HG02759 (cell line): Measurements from ENCODE around the gene ELOA2.
"Not testable (repeated sequence)": the region's sequence is repeated elsewhere in the genome, so short reads cannot be mapped to it uniquely, and the experiment has no call there.

ENCODE experiments used
- ATAC-seq: cut with Tn5 transposase; IDR thresholded peaks from one replicate; pipeline ENCODE4 v1.9.1; 2021; ENCODE audit warnings: mild to moderate bottlenecking, moderate library complexity; ENCODE audit not compliant: unreplicated experiment

The ELOA2 gene

DNA sequence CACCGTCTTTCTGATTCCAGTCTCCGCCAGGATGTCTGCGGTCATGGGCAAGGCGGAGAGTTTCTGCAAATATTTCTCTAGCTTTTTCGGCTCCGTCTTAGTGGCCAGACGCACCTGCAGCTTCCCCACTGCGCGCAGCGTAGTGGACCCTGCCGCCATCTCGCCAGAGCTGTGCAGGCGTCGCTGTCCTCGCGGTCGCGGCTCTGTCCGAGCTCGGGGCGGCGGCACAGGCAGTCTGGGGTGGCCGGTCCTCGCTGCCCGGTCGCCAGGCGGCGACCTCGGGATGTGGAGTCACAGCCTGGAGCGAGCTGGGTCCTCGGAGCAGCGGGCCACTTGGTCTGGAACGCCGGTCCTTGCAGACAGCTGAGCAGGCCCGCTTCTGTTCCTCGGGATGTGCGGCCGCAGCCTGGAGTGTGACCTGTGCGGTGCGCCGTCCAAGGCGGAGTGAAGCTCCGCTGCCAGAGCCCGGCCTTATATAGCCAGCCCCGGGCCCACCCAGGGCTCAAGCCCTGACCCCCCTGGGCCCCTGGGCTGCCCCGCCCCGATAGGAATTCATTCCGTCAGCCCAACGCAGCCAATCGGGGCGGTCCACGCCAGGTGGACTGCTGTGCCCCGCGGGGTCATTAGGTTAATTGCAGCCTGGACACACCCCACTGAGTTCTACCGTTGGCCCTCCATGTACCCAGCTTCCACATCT lies 11.5 kb downstream of the ELOA2 start:
- ATAC-seq = not testable (repeated sequence)

DNA sequence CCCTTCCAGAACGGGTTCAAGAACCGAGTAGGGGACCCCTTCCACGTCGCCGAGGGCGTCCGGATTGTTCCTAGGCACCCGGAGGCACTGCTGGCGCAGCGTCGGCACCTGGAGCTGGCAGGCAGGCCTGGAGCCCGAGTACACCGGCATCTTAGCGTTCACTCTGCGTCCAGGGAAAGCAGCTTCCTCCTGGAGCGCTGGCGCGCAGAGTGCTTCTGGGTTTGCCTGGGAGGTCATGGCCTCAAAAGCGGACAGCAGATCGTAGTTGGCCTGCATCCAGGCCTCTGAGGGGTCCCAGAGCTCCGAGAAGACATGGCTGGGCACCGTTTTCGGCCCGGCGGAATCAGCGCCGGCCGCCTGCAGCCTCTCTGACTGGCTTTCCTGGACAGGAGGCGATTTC lies 12.6 kb downstream of the ELOA2 start:
- not testable (repeated sequence) for ATAC-seq

DNA sequence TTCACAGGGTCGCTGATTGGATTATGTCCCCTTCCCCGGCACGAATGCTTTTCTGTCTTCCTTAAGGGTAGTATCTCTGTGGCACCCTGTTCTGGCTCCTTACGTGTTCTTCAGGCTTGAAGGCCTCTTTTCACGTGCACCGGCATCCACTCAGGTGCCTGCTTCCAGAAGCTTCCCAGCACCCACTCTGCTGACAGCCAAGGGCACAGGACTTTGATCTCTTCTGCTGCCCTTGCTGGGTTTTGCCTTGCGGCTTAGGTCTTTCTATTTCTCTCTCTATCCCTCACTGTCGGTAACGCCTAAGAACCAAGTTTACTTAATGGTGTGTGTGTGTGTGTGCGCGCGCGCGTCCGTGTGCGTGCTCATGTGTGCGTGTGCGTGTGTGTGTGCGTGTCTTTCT lies 14.7 kb downstream of the ELOA2 start:
- not testable (repeated sequence) for ATAC-seq

GRCh38 chr18:47019870-47020269 lies 15.6 kb downstream of the ELOA2 start:
- not testable (repeated sequence) for ATAC-seq
